ENCODE measurements around the gene POLDIP2.

POLDIP2 gene

GRCh38 chr17:28390141-28390540 is 32.8 kb upstream of the POLDIP2 start:
- DNase-seq = no peak

GRCh38 chr17:28388106-28388505 is 30.8 kb upstream of the POLDIP2 start:
- DNase-seq = no peak

GRCh38 chr17:28386391-28386790 is 29.1 kb upstream of the POLDIP2 start:
- DNase-seq = no peak

- DNase-seq = no peak
Observed at GRCh38 chr17:28385406-28385805, 28.1 kb upstream of the POLDIP2 start.

- no peak for DNase-seq
Observed at GRCh38 chr17:28385037-28385400, 27.7 kb upstream of the POLDIP2 start.

- no peak for DNase-seq
Observed at GRCh38 chr17:28384281-28385036, 27.1 kb upstream of the POLDIP2 start.

- DNase-seq = no peak
Observed at GRCh38 chr17:28381141-28381825, 24.0 kb upstream of the POLDIP2 start.

GRCh38 chr17:28379814-28380801 is 22.8 kb upstream of the POLDIP2 start:
- peak; percentile 35 for DNase-seq

- peak; percentile 24 for DNase-seq
Observed at GRCh38 chr17:28372945-28373274, 15.6 kb upstream of the POLDIP2 start.

GRCh38 chr17:28372203-28372944 is 15.0 kb upstream of the POLDIP2 start:
- DNase-seq = peak; percentile 71

- peak; percentile 100 for DNase-seq
Observed at GRCh38 chr17:28371245-28372202, 14.2 kb upstream of the POLDIP2 start, which contains the start of gene SARM1. SARM1 (plus strand) TSS chr17:28371694; CDS start chr17:28372033, 339 bp downstream.

- no peak for DNase-seq
Observed at GRCh38 chr17:28370744-28371103, 13.4 kb upstream of the POLDIP2 start.

- peak; percentile 98 for DNase-seq
Observed at GRCh38 chr17:28370035-28370743, 12.9 kb upstream of the POLDIP2 start, which contains the start of gene VTN. VTN (minus strand) TSS chr17:28370307; CDS start chr17:28370203, 104 bp downstream.

GRCh38 chr17:28369684-28370034 is 12.3 kb upstream of the POLDIP2 start:
- DNase-seq = peak; percentile 58

GRCh38 chr17:28368915-28369683 is 11.8 kb upstream of the POLDIP2 start:
- DNase-seq = no peak

GRCh38 chr17:28368306-28368831 is 11.0 kb upstream of the POLDIP2 start:
- DNase-seq = no peak

GRCh38 chr17:28367641-28368305 is 10.4 kb upstream of the POLDIP2 start:
- DNase-seq = no peak

- no peak for DNase-seq
Observed at GRCh38 chr17:28366605-28367004, 9.3 kb upstream of the POLDIP2 start.

GRCh38 chr17:28365487-28365886 is 8.2 kb upstream of the POLDIP2 start:
- DNase-seq = peak; percentile 81

All from NCI-H82 (cell line).